Smooth muscle cell (in vitro differentiated cells): ENCODE measurements around the gene TNFAIP8L3. TPM values are rescaled to one million over a fixed set of nuclear protein-coding genes. Genes with fewer than 3 reads are reported as not detected.

ENCODE experiments used
- DNase-seq: peaks from one replicate; lab custom pipeline; 2025; ENCODE audit not compliant: unreplicated experiment; lab: John Stamatoyannopoulos, UW
- H2AFZ ChIP-seq: fragments of 200-600 bp; sonication (generic); 2 replicates; pipeline ENCODE4 v1.6.0; 2016; ENCODE audit warnings: antibody characterized with exemption, low read depth, mild to moderate bottlenecking
- H3F3A ChIP-seq: fragments of 200-600 bp; sonication (generic); 2 replicates; pipeline ENCODE4 v1.6.0; 2017; ENCODE audit warnings: antibody characterized with exemption, low read depth
- H3K27ac ChIP-seq: fragments of 200-600 bp; sonication (generic); 2 replicates; pipeline ENCODE4 v1.5.1; 2016; ENCODE audit warnings: low read depth, mild to moderate bottlenecking
- H3K27me3 ChIP-seq: fragments of 200-600 bp; sonication (generic); 2 replicates; pipeline ENCODE4 v1.6.1; 2016; ENCODE audit warnings: low read depth, mild to moderate bottlenecking
- H3K36me3 ChIP-seq: fragments of 200-600 bp; sonication (generic); 2 replicates; pipeline ENCODE4 v1.5.1; 2016; ENCODE audit warnings: low read depth
- H3K4me1 ChIP-seq: fragments of 200-600 bp; sonication (generic); 2 replicates; pipeline ENCODE4 v1.5.1; 2016; ENCODE audit warnings: low read depth
- H3K4me2 ChIP-seq: fragments of 200-600 bp; sonication (generic); 2 replicates; pipeline ENCODE4 v1.6.0; 2016; ENCODE audit warnings: mild to moderate bottlenecking
- H3K4me3 ChIP-seq: fragments of 200-600 bp; sonication (generic); 2 replicates; pipeline ENCODE4 v1.5.1; 2016; ENCODE audit warnings: mild to moderate bottlenecking
- H3K79me2 ChIP-seq: fragments of 200-600 bp; sonication (generic); 2 replicates; pipeline ENCODE4 v1.6.0; 2016; ENCODE audit warnings: low read depth, mild to moderate bottlenecking
- H3K9ac ChIP-seq: fragments of 200-600 bp; sonication (generic); 2 replicates; pipeline ENCODE4 v1.6.0; 2016; ENCODE audit warnings: low read depth
- H3K9me3 ChIP-seq: fragments of 200-600 bp; sonication (generic); replicated peaks from 2 replicates; pipeline ENCODE4 v1.5.1; 2016; ENCODE audit warnings: low read depth
- H4K20me1 ChIP-seq: fragments of 200-600 bp; sonication (generic); 2 replicates; pipeline ENCODE4 v1.6.0; 2016; ENCODE audit warnings: low read depth
- CTCF ChIP-seq: fragments of 200-600 bp; sonication (generic); IDR thresholded peaks from 2 replicates; pipeline ENCODE4 v1.5.1; 2017; ENCODE audit warnings: borderline replicate concordance, mild to moderate bottlenecking, antibody characterized with exemption; ENCODE audit not compliant: insufficient read depth, poor library complexity, severe bottlenecking
- WGBS: methylation state at CpG from one replicate; pipeline ENCODE4 v1.1.7; 2016; ENCODE audit warnings: low lambda C conversion rate; 5-methylcytosine and 5-hydroxymethylcytosine counted together
- polyA plus RNA-seq: library from polyadenylated mRNA; unstranded; fragments of >200 nt; fragmentation: Nextera tagmentation; extraction: Ambion mirVana; gene quantifications from 2 replicates; pipeline ENCODE4 v1.2.1, GENCODE V29; 2016
- total RNA-seq: library from RNA; depleted of rRNA; stranded (reverse); fragments of >200 nt; gene quantifications from 2 replicates; pipeline ENCODE4 v1.2.3, GENCODE V29; 2014

Gene TNFAIP8L3
- total and polyA plus RNA-seq, 2 experiments from 2014 or later, result not detected

GRCh38 chr15:51046016-51046415 lies 48.7 kb downstream of the TNFAIP8L3 start:
- no peaks in the 10 kb centered on the region for H3K9me3 ChIP-seq
- no peak for DNase-seq
- H3K9ac ChIP-seq, result no peak overlapping the region
- H3K36me3 ChIP-seq, result no peaks in the 10 kb centered on the region
- H3K27ac ChIP-seq, result no peak overlapping the region
- no peaks in the 10 kb centered on the region for H3F3A ChIP-seq
- no peak overlapping the region for H3K4me2 ChIP-seq
- no peaks in the 10 kb centered on the region for H3K4me1 ChIP-seq
- no peaks in the 10 kb centered on the region for H3K27me3 ChIP-seq
- H3K4me3 ChIP-seq, result no peak overlapping the region
- H3K79me2 ChIP-seq, result no peaks in the 10 kb centered on the region
- no peaks in the 10 kb centered on the region for H4K20me1 ChIP-seq
- no peak for TF ChIP-seq CTCF
- 92% methylated on average over 2 of the region's 2 CpGs for WGBS
- H2AFZ ChIP-seq, result no peak overlapping the region

GRCh38 chr15:51044037-51044727 lies 50.5 kb downstream of the TNFAIP8L3 start:
- H3K4me3 ChIP-seq, result no peak overlapping the region

GRCh38 chr15:51038974-51039319 lies 55.8 kb downstream of the TNFAIP8L3 start:
- Histone ChIP-seq H3F3A (no peaks in the 10 kb centered on the region), H4K20me1 (no peaks in the 10 kb centered on the region), H3K27ac (no peak overlapping the region), H3K79me2 (no peaks in the 10 kb centered on the region), H3K9me3 (no peaks in the 10 kb centered on the region), H3K27me3 (no peaks in the 10 kb centered on the region), H3K36me3 (no peaks in the 10 kb centered on the region), H3K9ac (no peak overlapping the region), H3K4me2 (no peak overlapping the region), H2AFZ (no peak overlapping the region), H3K4me1 (peaks cover 4% of the 10 kb centered on the region), H3K4me3 (no peak overlapping the region)
- TF ChIP-seq CTCF, result no peak
- 100% methylated on average over 2 of the region's 2 CpGs for WGBS
- DNase-seq, result no peak

More at GRCh38 chr15:51044037-51044727, 50.5 kb downstream of the TNFAIP8L3 start:
- Histone ChIP-seq H3K27ac (no peak overlapping the region), H3K36me3 (no peaks in the 10 kb centered on the region), H3K4me2 (no peak overlapping the region), H4K20me1 (no peaks in the 10 kb centered on the region), H3K4me1 (no peaks in the 10 kb centered on the region), H3K9ac (no peak overlapping the region), H3K9me3 (no peaks in the 10 kb centered on the region), H3F3A (no peaks in the 10 kb centered on the region), H2AFZ (no peak overlapping the region), H3K79me2 (no peaks in the 10 kb centered on the region), H3K27me3 (no peaks in the 10 kb centered on the region)
- WGBS, result 51% methylated on average over 4 of the region's 4 CpGs
- TF ChIP-seq CTCF, result no peak
- DNase-seq, result no peak
